SK-N-SH (cell line): ENCODE results near the gene PHLDB2.

Experiments
- CTCF ChIP-seq: fragments of 200-600 bp; sonication (generic); IDR thresholded peaks from 2 replicates; pipeline ENCODE4 v1.6.1; 2017; ENCODE audit warnings: antibody characterized with exemption, mild to moderate bottlenecking, moderate library complexity
- GATA2 ChIP-seq: sonication (generic); formaldehyde crosslinking; IDR thresholded peaks from 2 replicates; pipeline ENCODE4 v1.5.0; 2020; ENCODE audit warnings: mild to moderate bottlenecking, missing genetic modification reagents
- MAX ChIP-seq: IDR thresholded peaks from 2 replicates; pipeline ENCODE4 v1.4.0; 2012; ENCODE audit warnings: low read depth
- NRF1 ChIP-seq: IDR thresholded peaks from 2 replicates; pipeline ENCODE4 v1.6.1; 2012; ENCODE audit warnings: low read depth, mild to moderate bottlenecking, low read length
- RAD21 ChIP-seq: IDR thresholded peaks from 2 replicates; pipeline ENCODE4 v1.6.1; 2012; ENCODE audit warnings: mild to moderate bottlenecking, low read length
- RCOR1 ChIP-seq: fragments of 150-350 bp; IDR thresholded peaks from 2 replicates; pipeline ENCODE4 v1.6.1; 2017; ENCODE audit warnings: antibody characterized with exemption, low read length

GRCh38 chr3:111967068-111967467 is 108.0 kb downstream of the PHLDB2 start:
- no peak for TF ChIP-seq MAX
- TF ChIP-seq RCOR1 = no peak
- TF ChIP-seq CTCF = no peak
- TF ChIP-seq RAD21 = no peak
- no peak for TF ChIP-seq GATA2 (CRISPR knock-in tag)
- TF ChIP-seq NRF1 = no peak
